Measurements from ENCODE around the gene IMMP2L. TPM values are rescaled to one million over a fixed set of nuclear protein-coding genes. Genes with fewer than 3 reads are reported as not detected.

The IMMP2L gene
- polyA plus RNA-seq, 1 experiment = 5.8 TPM

DNA sequence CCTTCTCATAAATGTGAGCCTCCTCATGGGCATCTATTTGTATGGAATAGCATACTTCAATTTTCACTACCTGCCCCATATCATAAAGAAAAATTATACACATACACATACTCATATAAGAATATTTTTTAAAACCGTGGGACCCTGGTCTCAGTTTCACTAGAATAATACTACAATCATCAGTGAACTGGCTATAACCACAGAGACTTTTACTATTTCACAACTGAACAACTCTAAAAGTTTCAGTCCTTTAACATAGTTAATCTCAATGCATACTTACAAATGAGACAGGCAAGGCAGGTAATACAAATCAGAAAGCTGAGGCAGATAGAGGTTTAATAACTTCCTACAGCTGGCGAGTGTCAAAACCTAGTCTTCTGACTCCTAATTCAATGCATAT is 388.3 kb downstream of the IMMP2L start:
- no peak for DNase-seq (ENCODE audit: low read depth)
- H3K27me3 ChIP-seq (ENCODE audit: control insufficient read depth, insufficient read depth, low read length) = no peaks in the 10 kb centered on the region
- ChIA-PET CTCF (no interaction called here), POLR2A (no interaction called here)
- no peaks in the 10 kb centered on the region for H3K36me3 ChIP-seq (ENCODE audit: control insufficient read depth, insufficient read depth, low read length)
- H3K4me3 ChIP-seq (ENCODE audit: low read depth, low read length) = no peak overlapping the region
- TF ChIP-seq, protein P1, sequence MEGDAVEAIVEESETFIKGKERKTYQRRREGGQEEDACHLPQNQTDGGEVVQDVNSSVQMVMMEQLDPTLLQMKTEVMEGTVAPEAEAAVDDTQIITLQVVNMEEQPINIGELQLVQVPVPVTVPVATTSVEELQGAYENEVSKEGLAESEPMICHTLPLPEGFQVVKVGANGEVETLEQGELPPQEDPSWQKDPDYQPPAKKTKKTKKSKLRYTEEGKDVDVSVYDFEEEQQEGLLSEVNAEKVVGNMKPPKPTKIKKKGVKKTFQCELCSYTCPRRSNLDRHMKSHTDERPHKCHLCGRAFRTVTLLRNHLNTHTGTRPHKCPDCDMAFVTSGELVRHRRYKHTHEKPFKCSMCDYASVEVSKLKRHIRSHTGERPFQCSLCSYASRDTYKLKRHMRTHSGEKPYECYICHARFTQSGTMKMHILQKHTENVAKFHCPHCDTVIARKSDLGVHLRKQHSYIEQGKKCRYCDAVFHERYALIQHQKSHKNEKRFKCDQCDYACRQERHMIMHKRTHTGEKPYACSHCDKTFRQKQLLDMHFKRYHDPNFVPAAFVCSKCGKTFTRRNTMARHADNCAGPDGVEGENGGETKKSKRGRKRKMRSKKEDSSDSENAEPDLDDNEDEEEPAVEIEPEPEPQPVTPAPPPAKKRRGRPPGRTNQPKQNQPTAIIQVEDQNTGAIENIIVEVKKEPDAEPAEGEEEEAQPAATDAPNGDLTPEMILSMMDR (IDR thresholded peaks at IDR 0.05; ENCODE audit: insufficient read depth, low read depth, low read length) = no peak

DNA sequence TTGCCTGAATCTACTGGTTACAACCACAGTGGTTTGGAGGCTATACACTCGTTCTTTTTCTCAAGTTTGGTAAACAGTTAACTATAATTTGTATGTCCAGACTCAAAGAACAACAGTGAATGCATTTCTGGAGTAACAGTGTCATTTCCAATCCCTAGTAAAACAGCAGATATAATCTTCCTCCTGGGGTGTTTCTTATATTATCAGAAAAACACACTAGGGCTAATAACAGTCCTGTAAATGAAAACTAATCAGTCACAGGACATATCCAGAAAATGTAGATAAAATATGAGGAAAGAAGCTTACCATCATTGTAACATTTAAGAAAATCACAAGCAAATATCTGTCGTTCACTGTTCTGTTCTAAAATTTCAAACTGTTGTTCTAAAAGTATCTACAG is 388.8 kb downstream of the IMMP2L start:
- TF ChIP-seq, protein P1 (IDR thresholded peaks at IDR 0.05; ENCODE audit: insufficient read depth, low read depth, low read length) = no peak
- no peaks in the 10 kb centered on the region for H3K36me3 ChIP-seq (ENCODE audit: control insufficient read depth, insufficient read depth, low read length)
- no peak for DNase-seq (ENCODE audit: low read depth)
- H3K4me3 ChIP-seq (ENCODE audit: low read depth, low read length) = no peak overlapping the region
- H3K27me3 ChIP-seq (ENCODE audit: control insufficient read depth, insufficient read depth, low read length) = no peaks in the 10 kb centered on the region
- ChIA-PET POLR2A (no interaction called here), CTCF (no interaction called here)

DNA sequence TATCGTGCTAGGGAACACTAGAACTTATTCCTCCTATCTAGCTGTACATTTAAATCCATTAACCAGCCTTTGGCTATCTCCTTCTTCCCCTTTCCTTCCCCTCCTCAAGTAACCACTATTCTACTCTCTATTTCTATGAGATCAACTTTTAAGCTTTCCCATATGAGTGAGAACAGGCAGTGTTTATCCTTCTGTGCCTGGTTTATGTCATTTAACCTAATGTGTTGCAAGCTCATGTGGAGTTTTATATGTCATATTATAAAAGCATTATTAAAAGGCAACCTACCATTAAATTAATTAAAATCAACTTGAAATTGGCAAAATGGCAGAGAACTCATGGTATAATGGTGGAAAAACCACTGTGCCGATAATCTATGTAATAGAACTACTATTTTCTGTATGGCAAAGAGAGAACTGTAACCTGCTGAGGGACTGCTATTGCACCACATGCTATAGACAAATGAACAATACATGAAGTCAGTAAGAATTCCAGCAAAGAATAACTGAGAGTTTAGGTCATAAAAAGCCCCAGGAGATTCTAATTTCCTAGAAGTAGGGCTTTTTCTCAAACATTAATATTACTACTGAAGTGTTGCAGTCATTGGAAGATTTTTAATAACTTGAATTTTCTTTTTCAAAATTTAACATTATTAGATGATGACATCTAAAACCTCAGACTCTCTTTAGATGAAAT is 389.6 kb downstream of the IMMP2L start:
- DNase-seq (ENCODE audit: low read depth) = no peak
- ChIA-PET POLR2A (no interaction called here), CTCF (interaction anchor here (1.1 kb wide), 1 partner anchor 64 kb away, joined by 3 read pairs; no protein-coding TSS in a partner anchor)
- TF ChIP-seq, protein P1 (IDR thresholded peaks at IDR 0.05; ENCODE audit: insufficient read depth, low read depth, low read length) = no peak
- H3K4me3 ChIP-seq (ENCODE audit: low read depth, low read length) = no peak overlapping the region
- H3K36me3 ChIP-seq (ENCODE audit: control insufficient read depth, insufficient read depth, low read length) = no peaks in the 10 kb centered on the region
- no peaks in the 10 kb centered on the region for H3K27me3 ChIP-seq (ENCODE audit: control insufficient read depth, insufficient read depth, low read length)

DNA sequence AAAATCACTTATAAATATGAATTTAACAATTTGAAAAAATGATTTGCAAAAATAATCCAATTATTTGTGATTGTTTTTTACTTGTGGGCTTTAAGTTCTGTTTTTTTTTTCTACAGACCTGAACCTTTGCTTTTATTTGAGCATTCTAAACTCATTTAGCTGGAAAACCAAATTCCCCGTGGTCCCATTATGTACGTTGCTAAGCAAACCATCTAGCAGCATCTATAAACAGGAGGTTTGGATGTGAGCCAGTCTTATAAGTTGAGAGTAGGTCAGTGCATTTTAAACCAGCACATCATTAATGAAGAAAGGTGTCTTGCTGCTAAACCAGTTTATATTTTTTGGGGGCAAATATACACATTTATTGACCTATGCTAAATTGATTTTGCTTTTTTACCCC is 394.1 kb downstream of the IMMP2L start:
- H3K27me3 ChIP-seq (ENCODE audit: control insufficient read depth, insufficient read depth, low read length) = no peaks in the 10 kb centered on the region
- TF ChIP-seq, protein P1 (IDR thresholded peaks at IDR 0.05; ENCODE audit: insufficient read depth, low read depth, low read length) = no peak
- ChIA-PET POLR2A (no interaction called here), CTCF (no interaction called here)
- DNase-seq (ENCODE audit: low read depth) = no peak
- no peaks in the 10 kb centered on the region for H3K36me3 ChIP-seq (ENCODE audit: control insufficient read depth, insufficient read depth, low read length)
- no peak overlapping the region for H3K4me3 ChIP-seq (ENCODE audit: low read depth, low read length)

DNA sequence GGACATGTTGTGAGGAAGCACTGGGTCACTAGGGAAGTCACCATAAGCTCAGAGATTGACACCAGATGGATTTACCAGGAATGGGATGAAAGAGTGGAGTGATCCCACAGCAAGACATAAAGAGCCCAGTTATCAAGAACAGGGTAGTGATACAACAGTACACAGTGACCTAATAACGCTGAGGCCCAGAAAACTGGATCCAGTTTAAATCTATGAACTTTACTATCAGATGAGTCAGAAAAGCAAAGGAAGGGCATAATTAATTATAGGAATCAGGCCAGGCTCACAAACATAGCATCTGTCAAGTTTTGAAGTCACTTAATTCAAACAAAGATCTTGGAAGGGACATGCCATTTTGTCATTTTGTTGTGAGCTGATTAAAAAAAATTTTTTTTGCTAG is 397.9 kb downstream of the IMMP2L start:
- TF ChIP-seq, protein P1 (IDR thresholded peaks at IDR 0.05; ENCODE audit: insufficient read depth, low read depth, low read length) = no peak
- no peak for DNase-seq (ENCODE audit: low read depth)
- H3K4me3 ChIP-seq (ENCODE audit: low read depth, low read length) = no peak overlapping the region
- no peaks in the 10 kb centered on the region for H3K36me3 ChIP-seq (ENCODE audit: control insufficient read depth, insufficient read depth, low read length)
- no peaks in the 10 kb centered on the region for H3K27me3 ChIP-seq (ENCODE audit: control insufficient read depth, insufficient read depth, low read length)
- ChIA-PET CTCF (no interaction called here), POLR2A (no interaction called here)
